HS-27A (cell line): ENCODE measurements around the gene LUZP2.
A peak's percentile ranks its signal among the peaks of the same experiment; 100 is the strongest.

Experiments used
- DNase-seq: peaks from one replicate; pipeline ENCODE4 v3.0.0-alpha.2; 2012; ENCODE audit warnings: low read depth, missing footprints

LUZP2 gene

DNA sequence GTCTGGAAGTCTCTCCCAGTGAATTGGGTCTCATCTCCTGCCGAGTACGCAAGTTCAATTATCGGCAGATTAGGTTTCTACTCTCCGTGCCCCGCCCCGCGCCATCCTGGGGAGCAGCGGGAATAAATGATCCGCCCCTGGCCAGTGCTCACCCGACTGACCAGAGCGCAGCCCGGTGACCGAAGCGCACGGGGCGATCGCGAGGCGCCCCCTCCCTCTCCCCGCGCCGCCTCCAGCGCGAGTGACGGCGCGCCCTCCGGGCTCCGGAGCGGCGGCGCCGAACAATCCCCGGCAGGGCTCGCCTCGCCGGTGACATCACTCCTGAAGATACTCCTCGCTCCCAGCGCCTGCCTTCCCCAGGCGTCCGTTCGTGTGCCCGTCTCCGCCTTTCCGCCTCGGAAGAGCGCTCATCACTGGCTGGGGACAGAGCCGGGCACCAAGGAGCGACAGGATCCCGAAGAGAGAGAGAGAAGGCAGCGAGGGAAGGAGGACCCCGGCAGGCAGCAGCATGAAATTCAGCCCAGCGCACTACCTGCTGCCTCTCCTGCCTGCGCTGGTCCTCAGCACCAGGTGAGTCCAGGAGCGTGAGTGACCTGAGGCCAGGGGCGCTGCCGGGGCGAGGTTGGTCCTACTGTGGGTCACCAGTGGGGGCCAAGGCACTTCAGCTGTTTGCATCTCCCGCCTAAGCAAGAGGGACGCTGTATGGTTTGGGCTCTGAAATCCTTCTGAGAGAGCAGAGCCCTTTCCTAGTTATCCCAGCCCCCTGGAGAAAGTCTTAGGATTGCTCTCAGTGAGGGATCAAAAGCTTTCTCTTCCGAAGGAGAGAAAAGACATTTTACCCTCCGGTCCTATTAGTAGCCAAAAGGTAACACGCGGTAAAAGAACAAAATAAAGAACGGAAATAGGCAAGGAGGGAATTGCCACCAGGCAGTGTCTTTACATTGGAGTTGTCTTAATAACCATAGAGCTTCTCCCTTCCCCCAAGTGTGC, at the start of gene LUZP2:
Gene LUZP2 (plus strand): TSS at position 318 of the 990 bp plus-strand sequence.
- peak; percentile 53 for DNase-seq

DNA sequence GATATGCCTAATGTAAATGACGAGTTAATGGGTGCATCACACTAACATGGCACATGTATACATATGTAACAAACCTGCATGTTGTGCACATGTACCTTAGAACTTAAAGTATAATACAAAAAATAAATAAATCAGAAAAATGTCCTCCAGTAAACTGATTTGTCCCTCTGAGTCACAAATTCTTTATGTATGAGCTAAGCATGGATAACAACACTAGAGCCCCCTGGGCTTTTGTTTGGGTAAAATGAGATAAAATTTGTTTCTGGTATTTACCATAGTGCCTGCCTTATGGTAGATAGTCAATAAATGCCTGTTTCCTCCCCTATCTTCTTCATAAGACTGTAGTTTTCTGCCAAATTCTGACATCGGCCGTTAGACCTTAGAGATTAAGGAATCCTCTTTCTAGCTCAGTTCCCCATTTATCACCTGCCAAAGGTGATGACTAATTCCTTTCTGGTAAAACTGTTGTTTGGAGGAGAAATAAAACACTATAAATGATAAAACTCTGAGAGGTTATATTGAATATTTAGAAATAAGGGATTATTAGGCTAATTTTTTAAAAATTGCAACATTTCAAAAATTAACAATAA, 43.6 kb upstream of the LUZP2 start:
- DNase-seq: peak; percentile 7

DNA sequence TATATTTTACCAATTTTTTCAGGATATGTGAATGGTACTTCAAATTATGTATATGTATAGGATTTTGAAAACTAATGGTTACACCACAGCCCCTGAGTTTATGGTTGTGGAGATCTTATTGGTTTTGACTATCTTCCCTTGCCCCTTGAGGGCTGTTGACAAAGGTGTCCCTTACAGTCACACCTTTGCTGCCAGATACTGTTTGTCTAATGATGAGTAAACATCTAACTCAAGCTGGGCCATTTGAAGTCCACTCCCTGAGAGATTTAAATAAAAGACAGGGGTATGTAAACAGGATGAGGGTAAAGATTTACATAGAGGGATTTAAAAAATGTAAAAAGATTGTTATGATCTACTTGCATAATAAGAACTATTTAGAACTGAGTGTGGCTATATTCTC, 38.9 kb upstream of the LUZP2 start:
- no peak for DNase-seq

DNA sequence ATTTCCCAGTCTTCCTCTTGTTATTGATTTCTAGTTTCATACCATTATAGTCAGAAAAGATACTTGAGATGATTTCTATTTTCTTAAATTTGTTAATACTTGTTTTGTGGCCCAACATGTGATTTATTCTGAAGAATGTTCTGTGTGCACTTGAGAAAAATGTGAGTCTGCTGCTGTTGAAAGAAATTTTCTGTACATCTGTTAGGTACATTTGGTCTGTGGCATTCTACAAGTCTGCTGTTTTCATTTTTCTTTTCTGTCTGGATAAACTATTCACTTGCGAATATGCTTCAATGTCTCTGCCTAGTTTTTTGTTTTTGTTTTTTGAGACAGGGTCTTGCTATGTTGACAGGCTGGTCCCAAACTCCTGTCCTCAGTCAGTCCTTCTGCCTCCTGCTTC, 26.4 kb upstream of the LUZP2 start:
- no peak for DNase-seq

DNA sequence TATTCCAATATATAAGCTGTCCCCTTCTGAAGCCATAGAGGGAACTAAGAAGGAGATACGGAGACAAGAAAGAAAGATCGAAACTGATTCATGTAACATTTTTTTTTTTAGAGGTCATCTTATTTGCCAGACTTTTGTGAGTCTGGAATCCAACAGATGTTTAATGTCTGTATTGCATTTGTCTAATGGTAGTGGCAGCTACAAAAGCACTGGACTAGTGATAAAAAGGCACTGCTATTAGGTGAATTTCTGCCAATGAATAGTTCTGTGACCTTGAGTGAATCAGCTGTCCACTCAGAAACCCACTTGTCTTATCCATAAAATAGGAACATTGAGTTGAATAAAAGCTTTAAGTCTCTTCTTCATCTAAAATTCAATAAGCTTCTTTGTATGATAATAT, 25.8 kb upstream of the LUZP2 start:
- DNase-seq: no peak

DNA sequence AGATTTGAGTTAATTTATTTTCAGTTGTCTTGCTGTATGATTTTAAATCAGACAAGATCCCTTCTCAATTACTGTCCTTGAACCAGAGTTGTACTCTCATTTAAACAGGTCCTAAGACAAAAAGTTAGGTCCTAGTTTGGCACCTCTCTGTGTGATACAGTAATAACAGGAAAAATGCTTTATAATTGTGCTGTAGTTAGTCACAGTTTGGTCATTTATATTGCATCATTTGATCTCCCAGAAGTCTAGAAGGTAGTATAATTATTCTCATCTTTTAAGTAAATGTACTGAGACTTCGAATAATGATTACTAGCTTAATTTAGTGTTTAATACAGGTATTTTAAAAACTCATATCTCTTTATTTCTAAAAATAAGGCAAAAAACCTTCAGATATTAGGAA, 18.1 kb upstream of the LUZP2 start:
- DNase-seq: no peak

DNA sequence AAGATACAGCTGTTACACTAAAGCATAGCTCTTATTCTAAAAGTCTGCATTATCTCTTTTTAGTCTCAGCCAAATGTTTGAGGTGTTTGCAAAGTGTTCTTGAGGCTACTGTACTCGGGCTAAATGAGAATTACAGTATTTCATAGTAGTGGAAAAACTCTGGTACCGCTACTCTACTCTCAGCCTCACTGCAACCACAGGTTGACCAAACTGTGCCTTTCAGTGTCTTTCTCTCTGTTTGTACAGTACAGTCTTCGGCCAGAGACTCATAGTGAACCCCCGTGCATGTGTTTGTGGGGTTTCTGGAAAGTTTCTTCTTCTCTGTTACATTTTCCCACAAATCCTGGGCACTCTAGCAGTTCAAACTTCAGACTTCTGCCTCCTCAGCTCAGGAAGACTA, 7.4 kb upstream of the LUZP2 start:
- DNase-seq: no peak

DNA sequence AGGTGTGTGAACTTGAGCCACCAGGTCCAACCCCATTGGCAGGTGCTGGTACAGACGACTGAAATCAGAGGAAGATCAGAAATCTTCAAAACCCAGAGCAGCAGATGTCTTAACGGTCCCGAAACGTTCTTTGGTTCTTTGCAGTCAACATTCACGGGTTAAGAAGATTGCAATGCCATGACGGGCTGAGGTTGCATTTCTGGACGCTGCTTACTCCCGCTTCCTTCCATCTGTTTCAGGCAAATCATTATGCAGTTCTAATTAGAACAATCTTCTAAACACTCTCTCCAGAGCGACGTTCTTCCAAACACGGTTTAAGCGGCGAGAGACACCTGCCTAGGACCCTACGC, 492 bp upstream of the LUZP2 start:
- DNase-seq: no peak

DNA sequence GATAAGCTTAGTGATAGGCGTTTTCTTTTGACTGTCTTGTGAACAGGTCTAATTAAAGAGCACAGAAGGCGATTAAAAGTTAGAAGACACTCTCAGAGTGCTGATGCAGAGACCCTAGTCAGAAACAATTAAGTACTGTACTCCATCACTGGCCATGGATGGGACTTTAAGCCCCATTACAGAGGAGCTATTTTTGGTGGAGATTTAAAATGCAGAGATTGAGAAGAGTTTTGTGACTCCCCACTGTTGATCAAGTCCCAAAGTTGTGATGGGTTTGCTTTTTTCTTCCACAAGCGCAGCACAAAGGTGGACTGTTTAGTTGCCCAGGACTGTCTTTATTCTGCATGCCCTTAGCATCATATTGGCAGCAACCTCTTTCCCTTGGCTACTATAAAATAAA, 978 bp downstream of the LUZP2 start:
- DNase-seq: no peak

DNA sequence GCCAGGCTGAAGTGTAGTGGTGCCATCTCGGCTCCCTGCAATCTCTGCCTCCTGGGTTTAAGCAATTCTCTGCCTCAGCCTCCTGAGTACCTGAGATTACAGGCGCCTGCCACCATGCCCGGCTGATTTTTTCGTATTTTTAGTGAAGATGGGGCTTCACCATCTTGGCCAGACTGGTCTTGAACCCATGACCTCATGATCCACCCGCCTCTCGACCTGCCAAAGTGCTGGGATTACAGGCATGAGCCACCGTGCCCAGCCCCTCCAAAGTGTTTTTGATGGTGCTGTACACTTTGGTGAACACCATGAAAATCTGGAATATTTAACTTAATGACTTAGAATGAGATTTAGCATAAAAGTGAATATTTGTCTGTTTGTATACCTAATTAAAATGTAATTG, 5.6 kb downstream of the LUZP2 start:
- no peak for DNase-seq

DNA sequence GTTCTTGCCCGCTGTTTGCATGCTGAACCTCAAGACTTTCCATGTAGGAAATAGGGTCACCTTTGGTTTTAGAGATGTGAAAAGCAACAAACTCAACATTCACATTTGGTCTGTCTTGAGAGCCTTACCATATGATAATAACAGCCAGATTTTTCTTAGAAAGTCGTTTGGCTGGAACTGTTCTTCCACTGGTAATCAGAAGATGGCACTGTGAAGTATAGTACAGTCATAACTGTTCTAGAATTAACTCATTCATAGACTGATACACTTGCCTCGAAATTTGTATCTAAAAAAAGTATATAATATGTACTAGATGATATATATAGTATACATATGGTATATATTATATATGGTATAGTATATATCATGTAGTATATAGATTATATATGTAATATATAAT, 12.3 kb downstream of the LUZP2 start:
- DNase-seq: no peak

DNA sequence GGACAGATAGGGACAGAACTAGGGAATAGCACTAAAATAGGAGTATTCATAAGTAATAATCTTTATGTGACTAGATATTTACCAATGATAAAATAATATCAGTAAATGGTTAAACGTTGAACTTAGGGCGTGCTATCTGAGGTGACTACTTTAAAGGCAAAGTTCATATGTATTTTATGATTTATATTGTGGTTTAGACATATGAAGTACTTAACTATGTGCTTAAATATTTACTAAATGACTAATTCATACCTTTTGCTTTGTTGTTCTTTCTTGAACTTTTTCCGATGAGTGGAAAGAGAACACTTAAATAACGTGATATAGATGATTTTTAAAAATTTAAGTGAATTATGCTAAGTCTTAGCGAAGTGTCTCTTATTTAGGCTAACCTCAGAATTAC, 14.7 kb downstream of the LUZP2 start:
- peak; percentile 40 for DNase-seq

DNA sequence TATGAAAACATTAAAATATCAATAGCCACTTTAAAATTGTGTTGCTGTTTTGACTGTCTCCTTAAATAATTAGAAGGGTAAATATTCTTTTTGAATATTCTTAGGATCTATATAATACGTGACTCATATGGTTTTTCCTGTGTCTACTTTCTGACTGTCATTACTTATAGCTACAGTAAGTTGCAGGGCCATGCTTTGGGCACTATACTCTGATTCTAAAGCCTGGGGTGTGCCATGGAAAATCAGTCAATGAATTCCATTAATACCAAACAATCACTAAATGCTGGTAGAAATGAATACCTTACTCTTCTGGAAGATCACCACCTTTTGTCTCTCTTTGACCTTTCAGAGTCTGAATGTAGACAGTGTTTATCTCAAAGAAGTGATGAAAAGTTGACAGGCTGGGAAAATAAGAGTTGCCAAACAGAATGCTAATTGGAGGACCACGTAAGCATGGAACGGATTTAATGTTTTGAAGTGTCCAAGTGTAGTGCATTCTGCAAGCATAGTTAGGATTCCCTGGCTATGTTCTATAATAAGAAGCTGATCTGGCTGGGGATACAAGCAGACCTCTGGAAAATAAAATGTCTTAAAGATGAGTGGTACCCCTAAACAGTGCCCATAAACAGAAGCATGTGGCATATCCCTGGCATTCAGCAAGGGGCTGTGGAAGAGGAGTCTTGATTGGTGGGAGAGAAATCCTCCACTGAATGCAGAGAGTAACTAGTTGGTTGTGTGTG, 16.8 kb downstream of the LUZP2 start:
- DNase-seq: no peak

DNA sequence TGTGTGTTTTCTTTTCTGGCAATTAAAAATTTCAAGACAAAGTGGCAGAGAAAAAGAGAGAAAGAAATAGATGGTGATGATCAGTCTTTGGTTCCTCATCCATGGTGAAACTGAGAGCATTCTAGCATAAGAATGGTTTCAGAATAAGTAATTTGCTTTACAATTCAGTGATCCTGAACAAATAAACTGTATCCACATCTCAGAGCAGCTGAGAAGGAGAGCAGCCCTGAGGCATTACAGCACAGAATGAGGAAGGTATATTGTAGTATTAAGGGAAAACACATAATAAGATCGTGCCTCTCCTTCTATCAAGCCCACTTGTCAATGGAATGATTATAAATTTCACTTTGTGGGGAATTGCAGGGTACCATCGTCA, 17.4 kb downstream of the LUZP2 start:
- DNase-seq: no peak

DNA sequence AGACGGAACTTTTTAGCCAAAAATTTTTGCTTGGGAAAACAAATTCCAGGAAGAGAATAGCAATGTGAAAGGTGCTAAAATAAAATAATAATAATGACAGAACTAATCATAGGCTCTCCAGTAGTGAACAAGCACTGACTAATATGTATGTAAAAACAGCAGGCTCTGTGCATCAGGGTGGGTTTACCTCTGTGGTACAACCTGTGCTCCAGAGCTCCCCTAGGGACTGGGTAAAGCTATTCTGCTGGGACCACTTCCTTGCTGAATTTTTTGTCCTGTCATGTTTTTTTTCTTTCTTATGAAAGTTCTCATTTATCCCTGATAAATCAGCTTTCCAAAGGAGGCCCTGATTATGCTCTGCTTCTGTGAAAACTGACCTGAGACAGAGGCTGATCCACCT, 18.8 kb downstream of the LUZP2 start:
- no peak for DNase-seq

DNA sequence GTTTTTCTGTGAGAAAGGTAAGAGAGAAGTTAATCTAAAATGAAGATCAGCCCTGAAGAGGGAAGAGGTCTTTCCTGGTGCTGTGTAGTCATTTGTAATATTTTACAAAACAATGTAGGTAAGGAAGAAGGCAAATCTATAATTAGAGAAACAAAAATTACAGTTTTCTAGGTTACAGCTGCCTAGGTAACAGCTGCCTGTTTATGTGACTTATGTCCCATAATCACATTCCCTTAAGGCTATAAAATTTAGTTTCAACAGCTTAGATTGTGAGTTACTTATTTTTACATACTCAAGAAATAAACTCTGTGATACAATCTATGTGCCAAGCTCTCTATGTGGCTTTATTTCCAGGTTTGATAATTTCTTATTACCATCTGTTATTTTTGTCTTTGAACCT, 19.8 kb downstream of the LUZP2 start:
- no peak for DNase-seq

DNA sequence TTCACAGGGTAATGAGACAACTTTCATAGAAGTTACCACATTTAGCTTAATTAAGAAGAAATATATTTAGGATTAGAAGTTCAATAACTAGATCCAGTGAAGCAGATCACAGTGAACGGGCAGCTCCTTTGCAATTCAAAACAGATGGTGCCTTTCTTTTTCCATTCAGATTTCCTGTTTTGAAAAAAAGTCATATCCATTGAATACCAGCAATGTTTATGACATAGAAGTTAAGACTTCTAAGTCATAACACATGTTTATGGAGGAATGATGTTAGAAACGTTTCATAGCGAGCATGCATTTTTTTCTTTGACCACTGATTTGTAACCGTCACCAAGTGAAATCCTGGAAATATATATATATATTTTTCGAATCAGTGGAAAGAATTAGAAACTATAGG, 24.7 kb downstream of the LUZP2 start:
- DNase-seq: no peak

DNA sequence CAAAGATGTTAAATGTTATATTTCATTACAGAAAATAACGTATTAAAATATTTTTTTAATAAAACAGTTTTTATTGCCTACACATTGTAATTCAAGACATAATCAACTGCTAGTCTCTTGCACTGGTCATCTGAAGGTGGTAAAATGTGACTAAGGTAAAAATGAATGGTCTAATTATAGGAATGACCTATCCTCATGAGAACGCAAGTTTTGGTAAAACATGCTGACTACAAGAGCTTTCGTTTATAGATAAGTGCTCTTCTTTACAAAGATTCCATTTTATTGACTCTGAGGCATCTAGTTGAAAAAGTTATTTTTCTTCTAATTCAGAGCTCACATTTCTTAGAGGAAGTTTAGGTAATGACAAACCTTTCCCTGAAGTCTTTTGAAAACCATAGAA, 27.3 kb downstream of the LUZP2 start:
- no peak for DNase-seq

DNA sequence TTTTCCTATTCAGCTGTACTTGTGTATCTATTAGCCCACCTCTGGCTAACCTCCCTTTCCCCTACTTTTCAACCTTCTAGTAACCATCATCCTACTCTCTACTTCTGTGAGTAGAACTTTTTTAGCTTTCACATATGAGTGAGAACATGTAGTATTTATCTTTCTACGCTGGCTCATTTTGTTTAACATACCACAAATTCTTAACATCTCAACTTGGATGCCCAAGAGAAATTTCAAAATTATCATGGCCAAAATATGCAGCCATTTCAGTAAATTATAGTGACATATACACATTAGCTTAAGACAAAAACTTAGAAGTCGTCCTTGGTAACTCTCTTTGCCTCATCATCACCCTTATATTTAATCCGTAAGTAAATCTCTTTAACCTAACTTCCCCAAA, 34.7 kb downstream of the LUZP2 start:
- peak; percentile 62 for DNase-seq

DNA sequence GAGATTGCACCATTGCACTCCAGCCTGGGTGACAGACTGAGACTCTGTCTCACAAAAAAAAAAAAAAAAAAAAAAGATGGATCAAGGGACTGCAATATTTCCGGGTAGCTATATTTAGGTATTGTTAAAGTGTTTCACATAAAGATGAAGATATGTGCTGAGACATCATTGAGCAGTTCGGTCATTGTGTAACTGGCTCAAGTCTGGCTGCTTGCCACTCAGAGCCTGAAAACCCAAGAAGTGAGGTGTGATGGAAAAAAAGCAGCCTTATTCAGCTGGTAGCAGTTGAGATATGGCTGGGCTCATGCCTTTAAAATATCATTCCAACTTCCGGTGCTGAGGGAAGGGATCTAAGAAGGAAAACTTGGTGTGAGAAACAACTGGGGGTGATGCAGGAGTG, 46.9 kb downstream of the LUZP2 start:
- no peak for DNase-seq

DNA sequence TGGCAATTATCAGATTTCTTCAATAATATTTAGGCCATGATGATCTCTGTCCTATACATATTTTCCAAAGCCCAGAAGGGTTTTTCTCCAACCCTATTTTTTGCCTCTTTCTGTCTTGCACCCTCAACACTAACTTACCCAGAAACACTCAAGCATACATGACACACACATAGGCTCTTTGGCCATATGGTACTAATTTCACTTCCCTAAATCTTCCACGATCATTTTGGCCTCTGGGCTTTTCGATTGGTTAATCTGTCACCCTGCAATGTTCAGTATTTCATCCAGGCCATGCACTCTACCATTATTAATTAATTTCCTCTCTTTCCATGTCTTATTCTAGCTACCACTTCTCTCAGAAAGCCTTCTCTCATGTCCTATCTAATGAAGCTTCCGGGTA, 59.8 kb downstream of the LUZP2 start:
- DNase-seq: no peak

DNA sequence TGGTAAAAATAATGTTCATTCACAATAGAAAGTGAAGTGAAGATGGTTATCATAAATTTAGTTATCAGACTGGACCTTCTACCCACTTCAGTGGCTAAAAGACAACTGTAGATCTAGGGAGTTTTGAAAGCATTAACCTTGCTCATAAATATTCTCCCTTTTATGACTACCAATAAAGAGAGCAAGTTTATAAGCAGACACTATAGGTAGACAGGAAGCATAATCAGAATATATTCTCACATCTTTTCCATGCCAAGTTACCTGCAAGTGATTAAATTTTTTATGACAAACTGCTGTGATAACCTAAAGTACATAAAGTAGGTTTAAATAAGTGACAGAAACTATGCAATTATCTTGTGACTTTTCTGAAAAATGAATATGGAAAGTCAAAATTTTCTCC, 62.5 kb downstream of the LUZP2 start:
- no peak for DNase-seq

DNA sequence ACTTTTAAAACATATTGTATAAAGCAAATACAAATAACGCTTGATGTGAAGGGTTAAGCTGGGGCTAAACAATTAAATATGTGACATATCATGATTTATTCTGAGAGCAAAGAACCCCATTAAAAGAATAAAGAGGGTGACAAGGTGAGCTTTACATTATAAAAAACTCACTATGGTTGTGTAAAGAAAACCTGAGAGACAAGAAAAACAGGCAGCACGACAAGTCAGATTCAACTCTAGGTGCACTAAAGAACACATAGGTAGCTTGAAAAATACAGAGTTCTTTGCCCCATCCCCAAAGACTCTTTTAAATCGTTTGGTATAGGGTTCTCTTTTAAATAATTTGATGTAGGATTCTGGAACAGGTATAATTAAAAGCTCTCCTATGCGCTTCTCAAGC, 63.5 kb downstream of the LUZP2 start:
- no peak for DNase-seq
